MM.1S (cell line): ENCODE measurements around the gene NFKBIA.

Experiments
- DNase-seq: peaks from one replicate; pipeline ENCODE4 v3.0.0-alpha.2; 2015
- H2AFZ ChIP-seq: fragments of 300-600 bp; sonication (generic); 2 replicates; pipeline ENCODE4 v1.6.0; 2016; ENCODE audit warnings: antibody characterized with exemption, low read length
- H3F3A ChIP-seq: fragments of 300-600 bp; sonication (generic); 2 replicates; pipeline ENCODE4 v1.6.1; 2016; ENCODE audit warnings: mild to moderate bottlenecking, antibody characterized with exemption, low read length, moderate library complexity, mixed read lengths; ENCODE audit not compliant: insufficient read depth
- H3K27ac ChIP-seq: fragments of 300-600 bp; sonication (generic); 2 replicates; pipeline ENCODE4 v1.5.1; 2016; ENCODE audit warnings: mild to moderate bottlenecking, low read length
- H3K27me3 ChIP-seq: fragments of 300-600 bp; sonication (generic); replicated peaks from 2 replicates; pipeline ENCODE4 v1.6.0; 2016; ENCODE audit warnings: low read length; ENCODE audit not compliant: insufficient read depth
- H3K36me3 ChIP-seq: fragments of 300-600 bp; sonication (generic); replicated peaks from 2 replicates; pipeline ENCODE4 v1.6.1; 2016; ENCODE audit warnings: mild to moderate bottlenecking, low read length, mixed read lengths; ENCODE audit not compliant: insufficient read depth
- H3K4me1 ChIP-seq: fragments of 300-600 bp; sonication (generic); 2 replicates; pipeline ENCODE4 v1.6.1; 2016; ENCODE audit warnings: low read length, mixed read lengths
- H3K4me2 ChIP-seq: fragments of 300-600 bp; sonication (generic); 2 replicates; pipeline ENCODE4 v1.6.0; 2016; ENCODE audit warnings: low read depth, low read length
- H3K4me3 ChIP-seq: fragments of 300-600 bp; sonication (generic); 2 replicates; pipeline ENCODE4 v1.5.1; 2016; ENCODE audit warnings: low read length, mixed read lengths
- H3K79me2 ChIP-seq: fragments of 300-600 bp; sonication (generic); 2 replicates; pipeline ENCODE4 v1.6.1; 2016; ENCODE audit warnings: mixed run types, low read length, mixed read lengths
- H3K9ac ChIP-seq: fragments of 300-600 bp; sonication (generic); 2 replicates; pipeline ENCODE4 v1.6.1; 2016; ENCODE audit warnings: low read length, mixed read lengths
- H3K9me2 ChIP-seq: fragments of 300-600 bp; sonication (generic); replicated peaks from 2 replicates; pipeline ENCODE4 v1.6.1; 2016; ENCODE audit warnings: mild to moderate bottlenecking, low read length, mixed read lengths; ENCODE audit not compliant: insufficient read depth
- H3K9me3 ChIP-seq: fragments of 300-600 bp; sonication (generic); replicated peaks from 2 replicates; pipeline ENCODE4 v1.6.1; 2016; ENCODE audit warnings: mild to moderate bottlenecking, low read length, mixed read lengths; ENCODE audit not compliant: insufficient read depth
- H4K20me1 ChIP-seq: fragments of 300-600 bp; sonication (generic); 2 replicates; pipeline ENCODE4 v1.6.1; 2016; ENCODE audit warnings: mild to moderate bottlenecking, low read length, moderate library complexity, mixed read lengths; ENCODE audit not compliant: insufficient read depth
- CTCF ChIP-seq: fragments of 300-600 bp; sonication (generic); IDR thresholded peaks from 2 replicates; pipeline ENCODE4 v1.5.1; 2016; ENCODE audit warnings: antibody characterized with exemption, low read length, mixed read lengths
- EZH2 ChIP-seq: fragments of 300-600 bp; sonication (generic); optimal IDR thresholded peaks from 2 replicates; pipeline ENCODE3; 2017; ENCODE audit warnings: low read depth, mild to moderate bottlenecking, antibody characterized with exemption, low read length, mixed read lengths
- EZH2phosphoT487 ChIP-seq: fragments of 300-600 bp; sonication (generic); IDR thresholded peaks from 2 replicates; pipeline ENCODE4 v1.6.1; 2018; ENCODE audit warnings: antibody characterized with exemption, low read length

The NFKBIA gene

GRCh38 chr14:35388656-35389314 lies 15.8 kb downstream of the NFKBIA start:
- Histone ChIP-seq H3K4me3 (no peak overlapping the region), H4K20me1 (no peaks in the 10 kb centered on the region), H3K4me2 (no peak overlapping the region), H3K36me3 (no peaks in the 10 kb centered on the region), H3K9me2 (no peaks in the 10 kb centered on the region), H3F3A (no peaks in the 10 kb centered on the region), H3K27ac (no peak overlapping the region), H3K79me2 (no peaks in the 10 kb centered on the region), H2AFZ (no peak overlapping the region), H3K9me3 (no peaks in the 10 kb centered on the region), H3K9ac (no peak overlapping the region), H3K4me1 (no peaks in the 10 kb centered on the region), H3K27me3 (no peaks in the 10 kb centered on the region)
- TF ChIP-seq EZH2phosphoT487 (no peak), EZH2 (no peak), CTCF (no peak)
- no peak for DNase-seq

DNA sequence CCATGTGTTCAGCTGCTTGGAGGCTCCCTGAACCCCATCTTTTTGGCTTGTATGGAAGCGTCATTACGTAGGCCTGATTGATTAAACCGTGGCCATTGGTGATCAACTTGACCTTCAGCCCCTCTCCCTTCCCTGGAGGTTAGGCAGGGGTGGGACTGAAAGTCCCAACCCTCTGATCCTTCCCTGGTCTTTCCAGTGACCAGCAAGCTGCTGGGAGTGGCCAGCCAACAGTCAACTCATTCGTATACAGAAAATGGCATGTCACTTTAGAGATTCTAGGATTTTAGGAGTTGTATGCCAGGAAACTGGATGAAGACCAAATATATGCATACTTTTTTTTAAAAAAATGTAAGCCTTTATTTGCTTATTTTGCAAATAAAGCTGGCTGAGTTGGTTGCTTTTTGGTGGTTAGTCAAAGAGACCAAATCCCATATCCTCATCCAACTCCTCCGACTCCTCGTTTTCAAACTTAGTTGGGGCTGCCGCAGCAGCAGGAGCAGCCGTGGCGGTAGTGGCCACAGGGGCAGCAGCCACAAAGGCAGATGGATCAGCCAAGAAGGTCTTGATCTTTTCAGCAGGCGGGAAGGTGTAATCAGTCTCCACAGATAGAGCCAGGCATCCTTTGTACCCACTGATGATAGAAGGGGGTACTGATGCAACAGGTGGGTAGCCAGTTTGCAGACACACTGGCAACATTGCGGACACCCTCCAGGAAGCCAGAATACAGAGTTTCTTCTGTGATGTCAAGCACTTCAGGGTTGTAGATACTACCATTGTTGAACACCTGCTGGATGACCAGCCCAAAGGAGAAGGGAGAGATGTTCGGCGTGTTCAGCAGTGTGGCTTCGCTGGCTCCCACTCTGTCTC lies 16.6 kb downstream of the NFKBIA start:
- Histone ChIP-seq H3K27me3 (no peaks in the 10 kb centered on the region), H2AFZ (no peak overlapping the region), H4K20me1 (no peaks in the 10 kb centered on the region), H3K4me2 (no peak overlapping the region), H3K79me2 (no peaks in the 10 kb centered on the region), H3K4me1 (no peaks in the 10 kb centered on the region), H3K9ac (no peak overlapping the region), H3K9me3 (no peaks in the 10 kb centered on the region), H3F3A (no peaks in the 10 kb centered on the region), H3K9me2 (no peaks in the 10 kb centered on the region), H3K36me3 (no peaks in the 10 kb centered on the region), H3K4me3 (no peak overlapping the region), H3K27ac (no peak overlapping the region)
- TF ChIP-seq EZH2 (no peak), EZH2phosphoT487 (no peak), CTCF (no peak)
- no peak for DNase-seq

DNA sequence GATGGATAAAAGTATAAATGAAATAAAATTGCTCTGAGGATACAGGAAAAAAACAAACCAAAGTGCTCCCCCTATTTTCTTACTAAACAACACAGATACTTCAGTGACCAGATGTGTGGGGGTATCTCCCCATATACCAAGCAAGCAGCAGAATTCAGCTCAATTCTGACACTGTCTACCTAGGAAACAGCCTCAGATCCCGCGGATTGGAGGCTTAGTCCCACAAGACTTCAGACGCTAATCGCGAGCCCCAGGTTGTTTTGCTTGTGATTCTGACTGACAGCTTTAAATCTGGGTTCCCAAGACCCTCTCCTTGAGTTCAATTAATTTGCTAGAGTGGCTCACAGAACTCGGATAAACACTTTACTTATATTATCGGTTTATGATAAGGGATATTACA lies 17.3 kb downstream of the NFKBIA start:
- no peak overlapping the region for H3K4me2 ChIP-seq
- no peaks in the 10 kb centered on the region for H3K9me2 ChIP-seq
- no peaks in the 10 kb centered on the region for H3K79me2 ChIP-seq
- H4K20me1 ChIP-seq, result no peaks in the 10 kb centered on the region
- no peak overlapping the region for H3K27ac ChIP-seq
- H2AFZ ChIP-seq, result no peak overlapping the region
- H3K4me1 ChIP-seq, result no peaks in the 10 kb centered on the region
- no peaks in the 10 kb centered on the region for H3K9me3 ChIP-seq
- no peaks in the 10 kb centered on the region for H3K36me3 ChIP-seq
- no peak for TF ChIP-seq EZH2phosphoT487
- TF ChIP-seq CTCF, result no peak
- no peak for TF ChIP-seq EZH2
- H3F3A ChIP-seq, result no peaks in the 10 kb centered on the region
- no peak overlapping the region for H3K9ac ChIP-seq
- DNase-seq, result no peak
- H3K27me3 ChIP-seq, result no peaks in the 10 kb centered on the region
- H3K4me3 ChIP-seq, result no peak overlapping the region
